Bronchial epithelial cell (primary cell): ENCODE data around the gene CDC25B. TPM values are rescaled to one million over a fixed set of nuclear protein-coding genes. Genes with fewer than 3 reads are reported as not detected.

Experiments
- DNase-seq: peaks from one replicate; pipeline ENCODE4 v3.0.0-alpha.2; 2010; ENCODE audit warnings: low read depth
- FAIRE-seq: peaks from 2 replicates; lab custom pipeline; 2011; peaks lifted over from hg19 to GRCh38; lab: Jason Lieb, UNC
- H3K27me3 ChIP-seq: 2 replicates; pipeline ENCODE4 v1.5.1; 2011; ENCODE audit warnings: low read length; ENCODE audit not compliant: control insufficient read depth, insufficient read depth
- H3K36me3 ChIP-seq: 2 replicates; pipeline ENCODE4 v1.5.1; 2011; ENCODE audit warnings: low read length; ENCODE audit not compliant: control insufficient read depth, insufficient read depth
- H3K4me3 ChIP-seq: 2 replicates; pipeline ENCODE4 v1.5.1; 2011; ENCODE audit warnings: mild to moderate bottlenecking, low read depth, low read length, control low read depth
- total RNA-seq: library from RNA; depleted of rRNA; stranded (reverse); fragments of >200 nt; gene quantifications from 2 replicates; pipeline ENCODE4 v1.2.1, GENCODE V29; 2014
- TF ChIP-seq, protein P1 (sequence below): IDR thresholded peaks from 2 replicates; pipeline ENCODE4 v1.5.1; 2011; ENCODE audit warnings: mild to moderate bottlenecking, moderate library complexity, low read length, control low read depth, inconsistent platforms; ENCODE audit not compliant: insufficient read depth, severe bottlenecking

The CDC25B gene
- total RNA-seq, 1 donor from 2014 or later, result 17.9 TPM

DNA sequence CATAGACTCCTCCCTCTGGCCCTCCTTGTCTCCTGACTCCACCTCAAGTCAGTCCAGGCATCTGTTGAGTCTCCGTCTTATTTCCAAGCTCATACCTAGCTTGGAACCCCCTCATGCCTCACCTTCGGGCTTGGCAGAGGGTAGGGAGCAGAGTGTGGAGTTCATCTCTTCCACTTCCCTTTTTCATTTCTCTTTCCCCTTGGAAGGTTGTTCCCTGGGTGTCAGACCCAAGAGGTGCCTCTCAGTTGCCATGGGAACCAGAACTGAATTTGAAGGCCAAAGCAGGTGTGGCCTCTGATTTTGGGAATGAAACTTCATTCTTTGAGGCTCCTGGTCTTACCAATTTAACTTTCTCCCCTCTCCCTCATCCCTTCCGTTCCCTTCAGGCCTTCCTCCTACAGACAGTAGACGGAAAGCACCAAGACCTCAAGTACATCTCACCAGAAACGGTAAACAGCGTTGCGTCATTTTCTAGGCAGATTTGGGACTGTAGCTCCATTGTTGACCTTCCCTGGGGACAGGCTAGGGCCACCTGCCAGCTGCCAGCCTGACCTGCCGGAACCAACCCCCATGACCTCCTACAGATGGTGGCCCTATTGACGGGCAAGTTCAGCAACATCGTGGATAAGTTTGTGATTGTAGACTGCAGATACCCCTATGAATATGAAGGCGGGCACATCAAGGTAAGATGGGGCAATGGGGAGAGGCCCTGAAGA, 6.6 kb downstream of the CDC25B start:
- Histone ChIP-seq H3K4me3 (no peak overlapping the region), H3K36me3 (peaks cover 21% of the 10 kb centered on the region), H3K27me3 (no peaks in the 10 kb centered on the region)
- FAIRE-seq, result peak; percentile 23
- DNase-seq, result no peak
- TF ChIP-seq, protein P1, sequence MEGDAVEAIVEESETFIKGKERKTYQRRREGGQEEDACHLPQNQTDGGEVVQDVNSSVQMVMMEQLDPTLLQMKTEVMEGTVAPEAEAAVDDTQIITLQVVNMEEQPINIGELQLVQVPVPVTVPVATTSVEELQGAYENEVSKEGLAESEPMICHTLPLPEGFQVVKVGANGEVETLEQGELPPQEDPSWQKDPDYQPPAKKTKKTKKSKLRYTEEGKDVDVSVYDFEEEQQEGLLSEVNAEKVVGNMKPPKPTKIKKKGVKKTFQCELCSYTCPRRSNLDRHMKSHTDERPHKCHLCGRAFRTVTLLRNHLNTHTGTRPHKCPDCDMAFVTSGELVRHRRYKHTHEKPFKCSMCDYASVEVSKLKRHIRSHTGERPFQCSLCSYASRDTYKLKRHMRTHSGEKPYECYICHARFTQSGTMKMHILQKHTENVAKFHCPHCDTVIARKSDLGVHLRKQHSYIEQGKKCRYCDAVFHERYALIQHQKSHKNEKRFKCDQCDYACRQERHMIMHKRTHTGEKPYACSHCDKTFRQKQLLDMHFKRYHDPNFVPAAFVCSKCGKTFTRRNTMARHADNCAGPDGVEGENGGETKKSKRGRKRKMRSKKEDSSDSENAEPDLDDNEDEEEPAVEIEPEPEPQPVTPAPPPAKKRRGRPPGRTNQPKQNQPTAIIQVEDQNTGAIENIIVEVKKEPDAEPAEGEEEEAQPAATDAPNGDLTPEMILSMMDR, result no peak

DNA sequence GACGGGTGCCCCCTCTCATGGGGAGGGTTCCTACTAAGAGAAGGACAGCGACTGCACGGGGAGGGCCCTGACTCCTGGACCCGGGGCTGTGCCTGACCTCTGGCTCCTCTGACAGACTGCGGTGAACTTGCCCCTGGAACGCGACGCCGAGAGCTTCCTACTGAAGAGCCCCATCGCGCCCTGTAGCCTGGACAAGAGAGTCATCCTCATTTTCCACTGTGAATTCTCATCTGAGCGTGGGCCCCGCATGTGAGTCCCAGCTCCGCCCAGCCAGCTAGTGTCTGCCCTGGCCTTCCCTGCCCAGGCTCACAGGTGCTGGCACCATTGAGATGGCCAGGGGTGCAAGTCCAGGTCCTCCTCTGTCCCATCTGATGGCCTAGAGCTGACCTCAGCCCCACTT, 7.2 kb downstream of the CDC25B start:
- TF ChIP-seq, protein P1, result no peak
- H3K4me3 ChIP-seq, result no peak overlapping the region
- no peaks in the 10 kb centered on the region for H3K27me3 ChIP-seq
- DNase-seq, result no peak
- H3K36me3 ChIP-seq, result peaks cover 21% of the 10 kb centered on the region
- no peak for FAIRE-seq

DNA sequence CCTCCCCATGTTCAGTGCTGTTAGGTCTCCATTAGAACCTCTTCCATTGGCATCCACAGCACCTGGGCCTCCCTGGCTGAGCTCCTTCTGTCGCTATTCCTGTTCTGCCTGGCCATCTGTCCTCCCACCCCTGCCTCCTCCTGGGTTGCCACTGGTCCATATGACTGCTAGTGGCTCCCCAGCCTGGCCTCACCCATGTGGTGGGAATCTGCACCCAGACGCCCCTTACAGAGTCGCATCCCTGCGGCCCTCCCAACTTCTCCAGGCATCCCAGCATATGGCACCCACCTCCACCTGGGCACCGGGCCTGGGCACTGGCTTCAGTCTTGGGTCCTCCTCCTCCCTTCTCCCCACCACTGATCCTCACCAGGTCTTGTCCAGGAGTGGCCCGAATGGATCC, 7.7 kb downstream of the CDC25B start:
- Histone ChIP-seq H3K36me3 (peaks cover 21% of the 10 kb centered on the region), H3K4me3 (no peak overlapping the region), H3K27me3 (no peaks in the 10 kb centered on the region)
- TF ChIP-seq, protein P1, result no peak
- DNase-seq (no peak), FAIRE-seq (no peak)

DNA sequence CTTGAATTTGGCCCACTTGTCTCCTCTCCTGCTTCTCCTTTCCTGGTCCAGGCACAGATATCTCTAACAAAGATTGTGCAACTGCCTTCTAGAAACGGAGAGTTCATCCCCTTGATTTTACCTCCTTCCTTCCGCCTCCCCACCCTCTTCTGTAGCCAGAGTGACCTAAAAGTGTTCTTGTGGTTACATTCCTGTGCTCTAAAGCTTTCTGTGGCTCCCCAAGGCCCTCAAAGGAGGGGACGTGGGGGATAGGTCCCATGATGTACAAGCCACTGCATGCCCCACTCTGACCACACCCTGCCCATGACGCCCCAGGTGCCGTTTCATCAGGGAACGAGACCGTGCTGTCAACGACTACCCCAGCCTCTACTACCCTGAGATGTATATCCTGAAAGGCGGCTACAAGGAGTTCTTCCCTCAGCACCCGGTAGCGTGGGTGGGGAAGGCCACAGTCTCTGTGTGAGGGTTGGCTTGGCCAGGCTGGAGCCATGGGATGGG, 8.2 kb downstream of the CDC25B start:
- TF ChIP-seq, protein P1, result no peak
- Histone ChIP-seq H3K36me3 (peaks cover 17% of the 10 kb centered on the region), H3K27me3 (no peaks in the 10 kb centered on the region), H3K4me3 (no peak overlapping the region)
- peak; percentile 72 for DNase-seq
- peak; percentile 76 for FAIRE-seq

DNA sequence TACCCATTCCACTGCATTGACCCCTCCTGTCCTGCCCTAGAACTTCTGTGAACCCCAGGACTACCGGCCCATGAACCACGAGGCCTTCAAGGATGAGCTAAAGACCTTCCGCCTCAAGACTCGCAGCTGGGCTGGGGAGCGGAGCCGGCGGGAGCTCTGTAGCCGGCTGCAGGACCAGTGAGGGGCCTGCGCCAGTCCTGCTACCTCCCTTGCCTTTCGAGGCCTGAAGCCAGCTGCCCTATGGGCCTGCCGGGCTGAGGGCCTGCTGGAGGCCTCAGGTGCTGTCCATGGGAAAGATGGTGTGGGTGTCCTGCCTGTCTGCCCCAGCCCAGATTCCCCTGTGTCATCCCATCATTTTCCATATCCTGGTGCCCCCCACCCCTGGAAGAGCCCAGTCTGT, 8.7 kb downstream of the CDC25B start:
- Histone ChIP-seq H3K4me3 (no peak overlapping the region), H3K27me3 (no peaks in the 10 kb centered on the region), H3K36me3 (peaks cover 17% of the 10 kb centered on the region)
- TF ChIP-seq, protein P1, result no peak
- FAIRE-seq (no peak), DNase-seq (no peak)
